ENCODE results near the gene MAML3. TPM values are rescaled to one million over a fixed set of nuclear protein-coding genes. Genes with fewer than 3 reads are reported as not detected.

The MAML3 gene
- total and polyA plus RNA-seq, 2 of the 13 experiments (the other 11 are each of a cell fraction or from before 2014, with no cell fraction given), result 0.05 to 0.13 TPM

DNA sequence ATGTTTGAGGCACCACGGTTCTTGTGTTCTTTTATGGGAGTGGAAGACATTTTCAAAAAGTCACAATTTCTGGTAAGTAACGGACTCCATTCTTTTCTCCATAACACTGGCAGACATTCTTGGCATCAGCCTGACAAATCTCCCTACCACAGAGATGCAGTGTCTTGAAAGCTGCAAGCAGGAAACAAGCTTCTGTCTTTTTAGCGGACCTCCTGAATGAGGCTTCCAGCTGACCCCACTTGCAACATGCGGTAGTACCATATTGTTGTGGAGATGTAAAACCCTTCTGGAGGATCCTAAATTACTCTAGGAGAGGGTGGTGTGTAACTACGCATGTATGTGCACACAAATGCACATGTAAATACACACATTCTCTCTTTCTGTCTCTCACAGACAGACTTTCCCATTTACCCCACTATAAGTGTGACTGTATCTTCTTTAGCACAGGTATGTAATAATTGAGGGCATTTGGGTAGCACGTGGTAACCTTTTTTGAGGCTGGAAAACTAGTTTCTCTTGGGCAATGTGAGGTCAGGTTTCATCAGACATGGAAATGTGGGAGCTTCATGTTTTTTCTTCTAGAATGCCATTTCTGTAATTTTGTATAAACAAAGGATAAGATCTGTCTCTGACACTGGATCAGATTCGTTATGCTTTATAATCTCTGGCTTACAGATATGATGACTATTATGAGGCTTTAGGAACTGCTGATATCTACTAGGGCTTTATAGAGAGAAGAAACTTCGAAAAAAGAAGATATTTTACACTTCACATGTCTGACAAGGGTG is 358.3 kb downstream of the MAML3 start:
- CTCF ChIA-PET (ENCODE audit: low intra/inter-chr PET ratio, low total read pairs), result no interaction called here
- in situ Hi-C loops (cut with HindIII; ENCODE audit: extremely low pct_ligation_motif_present, low pct_unique_long_range_greater_than_20kb), result no loop called here
- WGBS (ENCODE audit: low lambda C conversion rate), result 36% methylated on average over 8 of the region's 8 CpGs
- no peaks in the 10 kb centered on the region for H3K4me1 ChIP-seq (ENCODE audit: insufficient read depth, low read length)
- no peak overlapping the region for H3K9ac ChIP-seq (ENCODE audit: insufficient read depth, low read depth, low read length)
- intact Hi-C loops (cut with micrococcal nuclease; ENCODE audit: unreplicated experiment), result no loop called here
- H3K9me3 ChIP-seq (ENCODE audit: low read length), result no peaks in the 10 kb centered on the region
- no peak overlapping the region for H3K4me2 ChIP-seq (ENCODE audit: low read depth, low read length)
- POLR2A ChIA-PET, result no interaction called here
- TF ChIP-seq, protein P1, sequence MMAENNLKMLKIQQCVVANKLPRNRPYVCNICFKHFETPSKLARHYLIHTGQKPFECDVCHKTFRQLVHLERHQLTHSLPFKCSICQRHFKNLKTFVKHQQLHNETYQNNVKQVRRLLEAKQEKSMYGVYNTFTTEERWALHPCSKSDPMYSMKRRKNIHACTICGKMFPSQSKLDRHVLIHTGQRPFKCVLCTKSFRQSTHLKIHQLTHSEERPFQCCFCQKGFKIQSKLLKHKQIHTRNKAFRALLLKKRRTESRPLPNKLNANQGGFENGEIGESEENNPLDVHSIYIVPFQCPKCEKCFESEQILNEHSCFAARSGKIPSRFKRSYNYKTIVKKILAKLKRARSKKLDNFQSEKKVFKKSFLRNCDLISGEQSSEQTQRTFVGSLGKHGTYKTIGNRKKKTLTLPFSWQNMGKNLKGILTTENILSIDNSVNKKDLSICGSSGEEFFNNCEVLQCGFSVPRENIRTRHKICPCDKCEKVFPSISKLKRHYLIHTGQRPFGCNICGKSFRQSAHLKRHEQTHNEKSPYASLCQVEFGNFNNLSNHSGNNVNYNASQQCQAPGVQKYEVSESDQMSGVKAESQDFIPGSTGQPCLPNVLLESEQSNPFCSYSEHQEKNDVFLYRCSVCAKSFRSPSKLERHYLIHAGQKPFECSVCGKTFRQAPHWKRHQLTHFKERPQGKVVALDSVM (CRISPR knock-in tag; IDR thresholded peaks at IDR 0.05), result no peak
- TF ChIP-seq, protein P2, sequence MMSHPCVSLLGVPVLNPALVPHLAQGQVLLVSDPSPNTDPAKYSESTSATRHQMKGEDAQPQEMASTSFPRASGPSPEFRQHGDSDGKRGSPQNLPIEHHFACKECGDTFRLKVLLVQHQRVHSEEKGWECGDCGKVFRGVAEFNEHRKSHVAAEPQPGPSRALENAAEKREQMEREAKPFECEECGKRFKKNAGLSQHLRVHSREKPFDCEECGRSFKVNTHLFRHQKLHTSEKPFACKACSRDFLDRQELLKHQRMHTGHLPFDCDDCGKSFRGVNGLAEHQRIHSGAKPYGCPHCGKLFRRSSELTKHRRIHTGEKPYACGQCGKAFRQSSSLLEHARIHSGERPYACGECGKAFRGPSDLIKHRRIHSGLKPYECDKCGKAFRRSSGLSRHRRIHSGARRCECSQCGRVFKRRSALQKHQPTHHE (CRISPR knock-in tag; IDR thresholded peaks at IDR 0.05; ENCODE audit: borderline replicate concordance), result no peak
- TF ChIP-seq STAT5B (CRISPR knock-in tag; IDR thresholded peaks at IDR 0.05) (no peak), CREM (IDR thresholded peaks at IDR 0.05) (no peak), CREM (CRISPR knock-in tag; IDR thresholded peaks at IDR 0.05) (no peak)
- no peaks in the 10 kb centered on the region for H4K20me1 ChIP-seq (ENCODE audit: insufficient read depth, low read length)
- H2AFZ ChIP-seq (ENCODE audit: low read length), result no peak overlapping the region
- H3K4me3 ChIP-seq (replicated peaks in 1 of 3; ENCODE audit: insufficient read depth in 1 of 3, low read depth in 2 of 3, low read length in 3 of 3), result no peak overlapping the region
- ATAC-seq, result no peak
- H3K79me2 ChIP-seq (ENCODE audit: insufficient read depth, low read length), result no peaks in the 10 kb centered on the region
- no peaks in the 10 kb centered on the region for H3K36me3 ChIP-seq (replicated peaks in 1 of 2; ENCODE audit: control insufficient read depth in 1 of 2, insufficient read depth in 2 of 2, low read length in 2 of 2)
- BruUV-seq (replicated peaks), result no TSS peak
- H3K27ac ChIP-seq (ENCODE audit: extremely low read length, insufficient read depth, low read length), result no peak overlapping the region
- no peak for DNase-seq (ENCODE audit: low spot score)
- H3K27me3 ChIP-seq (ENCODE audit: control insufficient read depth in 1 of 2, insufficient read depth in 2 of 2, low read length in 2 of 2), result peaks cover 0 to 1% of the 10 kb centered on the region in 2 experiments; a peak in 1 of 5 replicates
- FAIRE-seq, result no peak

Measured in HepG2 (cell line).